HFF-Myc (cell line): ENCODE measurements around the gene GID8.
"Not testable (repeated sequence)": the region's sequence is repeated elsewhere in the genome, so short reads cannot be mapped to it uniquely, and the experiment has no call there.

Experiments used
- DNase-seq: peaks from one replicate; pipeline ENCODE4 v3.0.0-alpha.2; 2011; ENCODE audit warnings: low read depth; ENCODE audit errors: extremely low read depth
- H3K4me3 ChIP-seq: replicated peaks from 2 replicates; pipeline ENCODE4 v1.5.1; 2011; ENCODE audit warnings: low read depth, mild to moderate bottlenecking, control low read depth, low read length
- CTCF ChIP-seq: IDR thresholded peaks from 2 replicates; pipeline ENCODE4 v1.5.1; 2012; ENCODE audit warnings: mild to moderate bottlenecking, low read depth, low read length, control low read depth; ENCODE audit errors: missing control alignments

GID8 gene

DNA sequence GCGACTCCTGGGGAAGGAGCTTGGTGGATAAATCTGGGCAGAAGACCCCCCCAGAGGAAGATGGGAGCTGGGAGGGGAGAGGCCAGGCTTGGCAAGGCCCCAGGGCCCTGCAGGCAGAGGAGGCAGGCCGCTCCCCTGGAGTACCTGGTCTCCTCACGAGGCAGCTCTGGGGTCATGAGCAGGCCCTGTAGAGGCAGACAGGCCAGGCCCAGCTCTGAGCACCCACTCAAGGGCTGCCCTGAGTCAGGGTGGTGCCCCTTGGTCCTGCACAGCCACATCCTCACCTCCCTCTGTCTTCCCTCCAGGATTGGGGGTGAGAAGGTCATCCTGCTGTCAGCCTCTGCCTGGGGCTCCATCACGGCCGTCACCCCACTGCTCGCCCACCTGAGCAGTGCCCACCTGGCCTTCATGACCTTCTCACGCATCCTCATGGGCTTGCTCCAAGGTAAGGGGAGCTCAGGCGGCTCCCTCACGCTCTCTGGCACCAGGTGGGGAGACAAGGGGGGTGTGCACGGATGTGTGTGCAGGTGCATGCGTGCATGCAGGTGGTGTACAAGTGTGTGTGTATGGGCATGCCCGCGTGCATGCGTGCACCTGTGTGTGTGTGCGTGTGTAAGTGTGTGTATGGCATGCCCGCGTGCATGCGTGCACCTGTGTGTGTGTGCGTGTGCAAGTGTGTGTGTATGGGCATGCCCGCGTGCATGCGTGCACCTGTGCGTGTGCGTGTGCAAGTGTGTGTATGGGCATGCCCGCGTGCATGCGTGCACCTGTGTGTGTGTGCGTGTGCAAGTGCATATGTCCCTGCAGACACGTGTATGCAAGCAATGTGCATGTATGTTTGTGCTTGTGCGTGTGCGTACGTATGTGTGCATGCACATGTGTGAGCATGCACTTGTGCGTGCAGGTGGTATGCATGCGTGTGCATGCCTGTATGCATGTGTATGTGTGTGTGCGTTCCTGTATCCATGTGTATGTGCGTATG, 19.5 kb downstream of the GID8 start:
- H3K4me3 ChIP-seq: no peak overlapping the region
- DNase-seq: no peak
- TF ChIP-seq CTCF: no peak

DNA sequence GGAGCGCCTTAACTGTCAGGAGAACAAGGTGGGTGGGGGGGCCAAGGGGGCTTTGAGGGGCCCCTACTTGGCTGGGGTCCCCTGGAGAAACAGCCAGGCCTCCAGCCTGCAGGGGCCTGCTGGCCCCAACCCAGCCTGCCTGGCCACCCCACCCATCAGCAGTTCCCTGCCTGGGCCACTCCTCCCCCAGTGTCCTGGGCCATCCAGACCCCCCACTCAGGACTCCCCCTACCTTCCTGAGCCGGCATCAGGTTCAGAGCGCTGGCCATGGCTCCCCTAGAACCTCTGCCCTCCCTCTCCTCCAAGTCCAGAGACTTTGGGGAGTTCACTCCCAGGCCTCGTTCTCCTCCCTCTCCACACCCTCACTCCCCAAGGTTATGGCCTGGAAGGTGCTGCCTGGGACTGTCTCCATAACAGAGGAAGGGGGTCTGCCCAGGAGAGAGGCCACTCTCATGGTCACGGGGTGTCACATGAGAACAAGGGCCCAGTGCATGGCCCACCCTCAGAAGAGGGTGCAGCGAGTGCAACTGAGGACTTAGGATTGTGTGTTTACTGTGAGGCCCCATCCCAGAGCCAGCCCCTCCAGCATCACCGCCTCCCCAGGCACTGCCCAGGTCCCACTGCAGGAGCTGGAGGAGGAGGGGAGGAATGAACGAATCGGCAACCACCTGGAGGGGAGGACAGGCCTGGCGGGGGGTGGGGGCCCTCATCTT, 20.6 kb downstream of the GID8 start:
- H3K4me3 ChIP-seq: no peak overlapping the region
- TF ChIP-seq CTCF: no peak
- DNase-seq: no peak

DNA sequence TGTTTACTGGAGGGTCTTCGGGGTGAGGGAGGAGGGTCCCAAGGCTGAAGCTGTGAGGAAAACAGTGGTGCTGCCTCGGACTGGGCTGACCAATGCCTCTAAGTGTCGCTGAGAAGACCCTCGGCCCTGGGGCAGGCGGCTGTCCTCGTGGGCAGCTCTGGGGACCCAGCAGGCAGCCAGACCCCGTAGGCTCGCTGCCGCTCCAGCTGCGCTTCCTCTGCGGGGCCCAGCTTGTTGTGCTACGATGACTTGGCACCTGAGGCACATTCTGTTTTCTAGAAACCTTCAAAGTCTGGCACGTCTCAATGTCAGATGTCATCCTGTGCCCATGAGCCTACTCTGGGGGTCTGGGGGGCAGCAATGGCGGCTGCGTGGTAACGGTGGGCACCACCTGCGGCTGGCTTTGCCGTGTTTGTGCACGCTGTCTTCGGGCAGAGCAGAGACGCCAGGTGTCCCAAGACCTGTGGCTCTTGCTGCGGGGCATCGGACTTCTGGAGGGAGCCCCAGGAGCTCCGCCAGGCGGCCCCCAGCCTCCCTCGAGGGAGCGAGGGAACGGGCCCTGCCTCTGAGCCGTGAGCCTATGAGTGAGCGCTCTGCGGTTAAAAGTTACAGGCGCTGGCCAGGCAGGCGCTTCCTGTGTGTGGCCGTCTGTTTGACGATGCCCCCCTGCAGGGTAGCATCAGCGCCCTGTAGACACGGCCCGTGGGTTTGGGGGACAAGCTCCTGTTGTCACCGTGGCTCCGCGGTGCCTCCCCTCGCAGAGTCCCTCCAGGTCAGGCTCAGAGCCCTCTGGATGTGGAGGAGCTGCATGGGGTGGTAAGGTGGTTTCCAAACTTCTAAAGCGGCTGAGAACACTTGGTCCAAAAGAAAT, 21.4 kb downstream of the GID8 start:
- DNase-seq: no peak
- no peak for TF ChIP-seq CTCF
- no peak overlapping the region for H3K4me3 ChIP-seq

DNA sequence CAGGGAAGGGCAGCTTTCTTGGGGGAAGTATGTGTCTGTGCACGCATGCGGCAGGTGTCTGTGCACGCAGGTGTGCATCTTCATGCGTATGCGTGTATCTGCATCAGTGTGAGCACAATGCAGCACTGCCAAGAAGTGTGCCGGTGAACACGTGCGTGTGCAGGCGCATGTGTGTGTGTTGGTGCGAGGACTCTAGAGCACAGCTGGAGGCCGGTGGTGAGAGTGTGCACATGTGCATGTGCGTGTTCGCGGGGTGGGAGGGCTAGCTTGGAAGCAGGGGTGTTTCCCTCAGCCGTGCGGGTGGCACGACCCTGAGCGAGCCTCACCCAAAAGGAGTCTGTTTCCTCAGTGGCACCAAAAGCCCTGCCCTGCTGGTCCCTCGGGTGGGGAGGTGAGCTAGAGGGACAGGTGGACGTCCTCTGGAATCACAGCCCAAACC, 22.1 kb downstream of the GID8 start:
- TF ChIP-seq CTCF: no peak
- DNase-seq: no peak
- H3K4me3 ChIP-seq: no peak overlapping the region

GRCh38 chr20:62960446-62961309, 22.7 kb downstream of the GID8 start:
- H3K4me3 ChIP-seq, DNase-seq: not testable (repeated sequence)

DNA sequence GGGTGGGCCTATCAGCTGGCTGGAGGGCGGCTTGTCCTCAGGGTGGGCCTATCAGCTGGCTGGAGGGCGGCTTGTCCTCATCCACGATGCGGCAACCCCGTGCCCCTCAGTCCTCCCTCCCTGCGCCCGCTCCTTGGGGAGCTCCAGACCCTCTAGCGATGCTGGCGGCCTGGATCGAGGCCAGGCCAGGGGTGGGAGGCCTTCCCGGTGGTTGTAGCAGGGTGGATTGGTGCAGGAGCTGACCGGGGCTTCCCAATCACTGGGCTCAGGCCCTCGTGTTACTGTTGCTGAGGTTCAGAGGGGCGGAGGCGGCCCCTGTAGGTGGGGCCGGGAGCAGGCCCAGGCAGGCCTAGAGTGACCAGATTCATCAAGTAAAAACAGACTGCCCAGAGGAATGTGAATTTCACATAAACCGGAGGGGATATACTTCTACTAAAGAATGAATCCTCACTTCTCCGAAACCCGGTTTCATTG, 23.4 kb downstream of the GID8 start:
- no peak overlapping the region for H3K4me3 ChIP-seq
- no peak for TF ChIP-seq CTCF
- DNase-seq: no peak
